ENCODE measurements around the gene THSD4.

GRCh38 chr15:71106802-71107500 lies 8.3 kb upstream of the THSD4 start:
- TF ChIP-seq CTCF (conservative IDR thresholded peaks at IDR 0.05 in 1 of 2, IDR thresholded peaks at IDR 0.05 in 1 of 2; ENCODE audit: low read depth in 1 of 2, low read length in 2 of 2) (no peak), EZH2 (IDR thresholded peaks at IDR 0.05; ENCODE audit: low read length, missing control alignments) (no peak)

Data from fibroblast of lung (primary cell).